Spinal cord (tissue), 10 donors: ENCODE results near the gene PLXNA4. TPM values are rescaled to one million over a fixed set of nuclear protein-coding genes. Genes with fewer than 3 reads are reported as not detected.
A peak's percentile ranks its signal among the peaks of the same experiment; 100 is the strongest.

ENCODE experiments used
- DNase-seq, 6 donors: peaks; one replicate each; pipeline versions ENCODE4 v3.0.0 to v3.0.0-alpha.2; 2013 to 2015; ENCODE audit warnings: low spot score in 6 of 6, low read depth in 4 of 6
- H3K27ac ChIP-seq: one replicate; pipeline ENCODE4 v1.5.1; 2013; ENCODE audit warnings: low read depth, low read length, control low read depth
- H3K27me3 ChIP-seq: one replicate; pipeline ENCODE4 v1.6.1; 2013; ENCODE audit warnings: low read length; ENCODE audit not compliant: control insufficient read depth, insufficient read depth
- H3K36me3 ChIP-seq: one replicate; pipeline ENCODE4 v1.6.1; 2013; ENCODE audit warnings: low read length; ENCODE audit not compliant: control insufficient read depth, insufficient read depth
- H3K4me1 ChIP-seq: one replicate; pipeline ENCODE4 v1.6.1; 2013; ENCODE audit warnings: low read length; ENCODE audit not compliant: control insufficient read depth, insufficient read depth
- H3K4me3 ChIP-seq: one replicate; pipeline ENCODE4 v1.5.1; 2013; ENCODE audit warnings: low read depth, low read length, control low read depth
- H3K9me3 ChIP-seq: one replicate; pipeline ENCODE4 v1.6.1; 2013; ENCODE audit warnings: low read length; ENCODE audit not compliant: control insufficient read depth, insufficient read depth
- WGBS: methylation state at CpG from one replicate; pipeline ENCODE4 v1.1.5; 2013; ENCODE audit warnings: missing lambda C conversion rate; ENCODE audit not compliant: insufficient coverage; 5-methylcytosine and 5-hydroxymethylcytosine counted together
- polyA plus RNA-seq, 2 donors: library from polyadenylated mRNA; unstranded; fragments of 120-200 nt; gene quantifications; one replicate each; pipeline ENCODE4 v1.2.1, GENCODE V29; 2013; ENCODE audit not compliant: insufficient read length in 2 of 2
- total RNA-seq, 2 donors: library from RNA; depleted of rRNA in 1 of 2; stranded (reverse); fragments of 120-200 nt in 1 of 2; fragments of >200 nt in 1 of 2; gene quantifications; one replicate each; pipeline versions ENCODE4 v1.2.3 to v1.2.4, GENCODE V29; 2013 to 2014
- donor health status: healthy.

Gene PLXNA4
- total and polyA plus RNA-seq, 4 donors, result 13.8 to 29.7 (median 23.2) TPM

DNA sequence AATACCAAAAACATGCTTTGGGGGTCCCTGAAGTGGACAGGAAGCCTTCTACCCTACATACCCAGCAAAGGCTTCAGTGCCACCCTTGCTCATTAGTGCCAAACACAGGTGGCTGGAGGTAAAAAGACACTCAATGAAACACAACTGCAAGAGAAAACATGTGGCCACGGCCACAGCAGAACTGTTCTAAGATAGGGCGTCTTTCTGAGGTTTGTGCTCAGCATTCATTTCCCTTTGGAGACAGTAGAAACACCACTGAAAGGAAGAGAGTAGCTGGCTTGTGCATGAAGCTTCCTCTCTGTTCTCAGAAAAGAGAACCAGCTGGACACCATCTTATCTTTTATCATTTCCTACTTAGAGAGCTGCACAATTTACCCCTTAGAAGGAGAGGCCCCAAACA lies 143.0 kb downstream of the PLXNA4 start:
- Histone ChIP-seq H3K4me1 (peaks cover 35% of the 10 kb centered on the region), H3K27ac (no peak overlapping the region), H3K4me3 (no peak overlapping the region), H3K9me3 (no peaks in the 10 kb centered on the region), H3K36me3 (no peaks in the 10 kb centered on the region), H3K27me3 (peaks cover 3% of the 10 kb centered on the region)
- 83% methylated on average over 2 of the region's 2 CpGs for WGBS
- no peak for DNase-seq

DNA sequence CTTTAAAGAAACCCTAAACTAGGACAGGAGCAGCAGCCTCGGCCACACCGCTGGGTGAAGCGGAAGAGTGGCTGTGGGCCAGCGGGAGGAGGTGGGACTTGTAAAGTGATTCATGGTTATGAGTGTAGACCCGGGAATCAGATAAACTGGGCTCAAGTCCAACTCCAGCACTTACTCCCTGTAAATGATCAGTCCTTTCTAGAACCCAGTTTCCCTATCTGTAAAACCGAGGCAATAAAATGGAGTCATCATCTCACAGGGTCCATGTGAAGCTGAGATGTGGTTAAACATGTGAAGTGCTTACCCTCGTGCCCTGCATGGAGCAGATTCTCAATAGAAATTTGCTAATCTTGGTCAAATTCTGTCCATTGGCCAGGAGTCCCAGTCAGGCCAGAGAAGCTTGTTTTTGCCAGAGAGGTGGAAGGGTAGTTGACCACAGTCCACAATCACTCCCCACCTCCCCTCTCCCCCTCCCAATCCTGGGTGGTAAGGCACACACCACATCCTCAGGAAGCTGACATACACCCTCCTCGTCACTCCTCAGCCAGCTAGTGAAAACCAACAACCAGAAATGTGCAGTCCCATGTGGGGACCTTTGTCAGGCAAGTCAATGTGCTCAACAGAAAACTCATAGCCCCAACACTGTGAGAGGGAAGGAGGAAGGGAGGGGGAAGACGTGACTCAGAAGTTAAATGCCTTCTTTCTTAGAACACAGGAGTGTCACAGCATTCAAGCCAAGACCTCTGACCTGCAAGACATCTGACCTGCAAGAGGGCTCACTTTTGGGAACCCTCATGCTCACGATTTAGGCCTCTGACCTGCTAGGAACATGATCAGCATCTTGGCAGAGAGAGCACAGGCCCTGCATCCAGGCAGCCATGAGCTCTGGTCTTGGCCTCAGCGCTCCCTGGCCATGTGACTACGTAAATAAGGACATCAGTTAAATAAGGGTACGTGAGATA lies 145.1 kb downstream of the PLXNA4 start:
- Histone ChIP-seq H3K9me3 (no peaks in the 10 kb centered on the region), H3K36me3 (no peaks in the 10 kb centered on the region)

DNA sequence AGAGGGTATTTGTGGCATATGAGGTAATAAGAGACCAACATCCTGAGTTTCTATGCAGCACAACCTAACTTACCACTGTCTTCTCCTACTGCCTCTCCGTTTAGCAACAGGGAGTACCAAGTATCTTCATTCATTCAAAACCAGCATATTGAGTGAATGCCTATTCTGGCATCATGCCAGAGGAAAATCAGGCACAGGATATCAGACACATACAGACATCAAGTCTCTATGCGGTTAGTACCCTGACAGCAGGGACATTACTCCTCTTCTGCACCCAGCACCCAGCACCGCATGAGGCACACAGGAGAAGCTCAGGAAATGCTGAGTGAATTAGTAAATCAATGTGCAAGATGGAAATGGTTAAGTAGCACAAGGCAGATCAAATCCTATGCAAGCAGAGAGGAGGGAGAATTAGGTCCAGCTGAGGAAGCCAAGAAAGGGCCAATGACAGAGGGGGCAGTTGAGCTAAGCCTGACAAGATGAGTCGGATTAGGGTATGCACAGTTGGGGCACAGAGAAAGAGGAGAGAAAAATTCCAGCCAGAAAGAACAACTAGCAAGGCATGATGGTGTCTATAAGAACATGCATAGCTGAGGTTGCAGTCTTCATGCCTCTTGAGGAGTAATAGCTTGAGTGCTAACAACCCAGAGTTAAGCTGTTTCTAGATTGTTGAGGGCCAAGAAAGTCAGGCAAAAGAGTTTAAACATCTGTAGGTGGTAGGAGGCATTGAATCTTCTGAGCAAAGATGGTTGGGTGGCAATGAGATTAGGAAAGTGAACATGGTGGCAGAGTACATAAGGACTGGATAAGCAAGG lies 146.0 kb downstream of the PLXNA4 start:
- peaks cover 32% of the 10 kb centered on the region for H3K4me1 ChIP-seq
- DNase-seq, result no peak
- WGBS, result 82% methylated on average over 3 of the region's 4 CpGs

More for the DNA sequence above, 145.1 kb downstream of the PLXNA4 start:
- peaks cover 3% of the 10 kb centered on the region for H3K27me3 ChIP-seq
- no peak overlapping the region for H3K27ac ChIP-seq
- 93% methylated on average over 4 of the region's 13 CpGs for WGBS
- peaks cover 32% of the 10 kb centered on the region for H3K4me1 ChIP-seq
- DNase-seq, result peak in 1 of 6 donors; percentile 56
- no peak overlapping the region for H3K4me3 ChIP-seq

DNA sequence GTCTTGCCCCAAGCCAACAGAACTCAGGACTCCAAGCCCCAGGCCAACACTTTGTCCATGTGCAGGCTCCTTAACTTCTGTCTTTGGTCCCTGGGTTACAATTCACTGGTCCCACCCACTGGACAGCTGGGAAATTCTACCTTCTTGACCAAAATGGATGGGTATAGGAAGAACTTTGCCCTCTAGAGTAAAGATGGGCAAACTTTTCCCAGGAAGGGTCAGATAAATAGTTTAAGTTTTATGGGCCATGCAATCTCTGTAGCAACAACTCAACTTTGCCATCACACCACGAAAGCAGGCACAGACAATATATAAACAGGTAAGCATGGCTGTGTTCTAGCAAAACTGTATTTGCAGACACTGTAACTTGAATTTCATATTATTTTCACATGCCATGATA lies 147.1 kb downstream of the PLXNA4 start:
- no peaks in the 10 kb centered on the region for H3K36me3 ChIP-seq
- no peak overlapping the region for H3K27ac ChIP-seq
- DNase-seq, result no peak
- peaks cover 35% of the 10 kb centered on the region for H3K4me1 ChIP-seq
- no CpG with 5 or more reads among the region's 1 CpG for WGBS
- H3K27me3 ChIP-seq, result no peaks in the 10 kb centered on the region
- H3K4me3 ChIP-seq, result no peak overlapping the region
- H3K9me3 ChIP-seq, result no peaks in the 10 kb centered on the region

More for the DNA sequence above, 146.0 kb downstream of the PLXNA4 start:
- Histone ChIP-seq H3K4me3 (no peak overlapping the region), H3K36me3 (no peaks in the 10 kb centered on the region), H3K27me3 (peaks cover 3% of the 10 kb centered on the region), H3K27ac (no peak overlapping the region), H3K9me3 (no peaks in the 10 kb centered on the region)

DNA sequence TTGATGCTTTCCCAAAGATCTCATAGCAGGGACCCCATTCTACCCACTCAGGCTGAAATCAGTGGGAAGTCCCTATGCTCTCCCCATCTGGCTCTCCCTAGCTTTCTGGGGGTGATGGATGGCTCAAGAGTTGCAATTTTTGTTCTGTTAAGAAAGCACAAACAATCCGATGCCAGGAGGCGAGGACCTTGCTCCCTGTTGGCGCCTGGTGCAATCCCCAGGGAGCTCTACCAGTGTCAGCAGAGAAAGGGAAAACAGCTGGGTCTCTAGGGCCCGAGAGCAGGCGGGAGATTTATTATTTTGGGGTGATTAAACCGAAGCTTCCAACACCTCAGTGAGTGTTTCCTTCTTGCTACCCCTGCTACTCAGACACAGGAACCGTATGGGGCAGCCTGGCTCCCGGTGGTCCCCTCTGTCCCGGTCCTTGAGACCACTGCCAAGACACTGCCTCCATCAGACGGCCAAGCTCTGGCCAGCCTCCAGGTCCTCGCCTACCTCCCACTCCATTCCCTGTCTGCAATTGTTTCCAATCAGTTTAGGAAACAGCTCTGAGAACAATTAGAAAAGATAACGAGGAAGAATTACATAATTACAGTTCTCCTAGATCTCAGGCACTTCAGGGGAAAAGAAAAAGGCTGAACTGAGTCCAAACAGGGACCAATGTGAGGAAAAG lies 147.9 kb downstream of the PLXNA4 start:
- peak in 1 of 6 donors; percentile 51 for DNase-seq
- Histone ChIP-seq H3K4me1 (peaks cover 41% of the 10 kb centered on the region), H3K27ac (no peak overlapping the region), H3K9me3 (no peaks in the 10 kb centered on the region), H3K36me3 (no peaks in the 10 kb centered on the region), H3K27me3 (no peaks in the 10 kb centered on the region), H3K4me3 (no peak overlapping the region)
- 31% methylated on average over 6 of the region's 12 CpGs for WGBS

DNA sequence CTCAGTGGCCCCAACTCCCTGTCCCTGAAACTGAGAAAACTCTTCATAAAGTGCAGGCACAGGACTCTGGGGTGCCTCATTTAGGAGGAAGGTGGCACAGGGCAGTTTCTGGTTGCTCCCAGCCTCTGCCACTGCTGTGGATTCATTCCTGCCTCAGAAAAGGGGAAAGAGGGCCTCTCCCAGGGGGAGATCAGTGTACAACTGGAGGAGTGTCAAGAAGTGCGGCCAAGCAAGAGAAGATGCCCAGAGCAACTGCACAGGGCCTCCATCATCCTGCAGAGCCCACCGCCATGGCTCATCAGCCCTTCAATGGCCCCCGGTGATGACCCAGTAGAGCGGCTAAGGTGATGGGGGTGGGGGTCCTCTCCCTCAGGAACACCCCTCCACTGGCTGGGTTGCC lies 150.3 kb downstream of the PLXNA4 start:
- Histone ChIP-seq H3K9me3 (no peaks in the 10 kb centered on the region), H3K36me3 (no peaks in the 10 kb centered on the region), H3K4me1 (peaks cover 46% of the 10 kb centered on the region), H3K27ac (no peak overlapping the region), H3K27me3 (no peaks in the 10 kb centered on the region), H3K4me3 (no peak overlapping the region)
- 38% methylated on average over 1 of the region's 4 CpGs for WGBS
- peak in 1 of 6 donors; percentile 53 for DNase-seq

DNA sequence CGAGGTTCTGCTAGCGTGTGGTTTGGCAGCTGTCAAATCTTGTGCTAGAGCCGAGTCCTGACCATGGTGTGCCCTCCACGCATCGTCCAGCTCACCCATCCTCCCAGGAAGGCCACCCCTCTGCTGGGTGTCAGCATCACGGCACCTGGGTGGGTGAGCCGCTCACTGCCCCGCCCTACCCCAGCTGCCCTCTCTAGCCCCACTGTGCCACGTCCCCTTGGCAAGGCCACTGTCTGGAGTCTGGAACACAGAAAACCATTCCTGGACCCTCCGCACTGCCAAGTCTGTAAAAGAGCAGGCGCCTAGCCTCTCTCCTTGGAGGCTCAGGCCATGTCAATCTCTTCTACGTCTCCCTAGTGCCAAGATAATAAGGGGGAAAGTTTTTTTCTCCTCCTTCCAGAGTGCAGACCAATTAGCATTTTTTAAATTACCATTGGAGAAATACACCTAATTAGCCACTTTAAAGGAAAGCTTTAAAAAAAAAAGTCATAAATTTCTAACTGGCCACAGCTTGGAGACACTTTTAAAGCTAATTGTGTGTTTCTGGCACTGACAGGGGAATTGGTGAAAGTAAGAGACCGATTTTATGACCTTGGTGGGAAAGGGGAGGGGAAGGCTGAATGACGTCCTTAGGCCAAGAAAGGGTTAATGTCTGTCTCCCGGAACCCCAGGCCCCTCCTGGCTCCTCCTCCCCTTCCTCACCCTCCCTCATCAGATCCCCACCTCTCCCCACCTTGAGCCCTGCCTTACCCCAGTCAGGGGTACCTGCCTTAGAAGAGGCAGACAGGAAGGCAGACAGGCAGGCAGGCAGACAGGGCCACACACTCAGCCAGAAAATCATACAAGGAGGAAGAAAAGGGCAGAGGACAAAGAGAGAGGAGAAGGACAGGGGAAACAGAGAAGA lies 151.2 kb downstream of the PLXNA4 start:
- Histone ChIP-seq H3K4me1 (peaks cover 46% of the 10 kb centered on the region), H3K4me3 (no peak overlapping the region), H3K36me3 (no peaks in the 10 kb centered on the region), H3K27ac (no peak overlapping the region), H3K9me3 (no peaks in the 10 kb centered on the region), H3K27me3 (no peaks in the 10 kb centered on the region)
- DNase-seq, result peak in 2 of 6 donors; percentile 68 to 78
- WGBS, result 54% methylated on average over 7 of the region's 15 CpGs

DNA sequence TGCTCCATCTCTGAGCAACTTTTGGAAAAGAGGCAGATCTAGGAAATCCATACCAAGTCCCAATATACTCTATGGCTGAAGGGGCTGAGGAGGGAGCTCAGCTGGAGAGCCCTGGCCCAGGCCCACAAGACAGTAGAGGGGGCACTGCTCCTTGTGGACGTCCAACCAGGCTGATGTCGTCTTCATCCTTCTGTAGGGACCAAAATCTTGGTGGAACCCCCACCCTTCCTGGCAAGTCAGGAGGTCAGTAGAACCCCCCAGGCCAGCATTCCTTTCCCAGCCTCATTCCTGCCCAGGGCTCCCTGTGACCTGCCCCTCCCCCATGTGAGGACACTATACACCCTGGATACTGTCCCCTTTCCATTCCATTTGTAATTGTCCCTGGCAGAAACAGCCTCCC lies 152.0 kb downstream of the PLXNA4 start:
- H3K27ac ChIP-seq, result no peak overlapping the region
- 75% methylated on average over 2 of the region's 2 CpGs for WGBS
- H3K9me3 ChIP-seq, result no peaks in the 10 kb centered on the region
- no peaks in the 10 kb centered on the region for H3K36me3 ChIP-seq
- H3K4me3 ChIP-seq, result no peak overlapping the region
- H3K27me3 ChIP-seq, result no peaks in the 10 kb centered on the region
- peaks cover 46% of the 10 kb centered on the region for H3K4me1 ChIP-seq
- DNase-seq, result no peak
